ENCODE results near the gene MEAF6. TPM values are rescaled to one million over a fixed set of nuclear protein-coding genes. Genes with fewer than 3 reads are reported as not detected.

The MEAF6 gene
- total and polyA plus RNA-seq, 2 of the 8 experiments (the other 6 are each of a cell fraction or from before 2014, with no cell fraction given): 23.0 to 38.8 TPM

DNA sequence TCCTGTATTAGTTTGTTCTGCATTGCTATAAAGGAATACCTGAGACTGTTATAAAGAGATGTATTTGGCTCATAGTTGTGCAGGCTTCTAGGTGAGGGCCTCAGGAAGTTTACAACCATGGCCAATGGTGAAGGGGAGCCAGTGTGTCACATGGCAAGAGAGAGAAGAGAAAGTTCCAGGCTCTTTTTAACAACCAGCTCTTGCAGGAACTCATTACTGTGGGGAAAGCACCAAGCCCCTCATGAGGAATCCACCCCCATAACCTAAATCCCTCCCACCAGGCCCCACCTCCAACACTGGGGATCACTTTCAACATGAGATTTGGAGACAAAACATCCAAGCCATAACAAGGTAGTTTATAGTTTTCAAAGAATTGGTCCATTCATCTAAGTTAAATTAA lies 5.0 kb upstream of the MEAF6 start:
- no peak overlapping the region for H2BK120ac ChIP-seq (replicated peaks; ENCODE audit: low read depth, low read length)
- peaks cover 0 to 9% (median 4%) of the 10 kb centered on the region in 4 experiments; a peak in 3 of 7 replicates for H3K4me1 ChIP-seq (replicated peaks in 1 of 4; ENCODE audit: control insufficient read depth in 3 of 4, insufficient read depth in 4 of 4, low read length in 3 of 4)
- H3K27ac ChIP-seq (ENCODE audit: low read depth, low read length): no peak overlapping the region
- H3K14ac ChIP-seq (ENCODE audit: insufficient read length): no peak overlapping the region
- H2BK12ac ChIP-seq (ENCODE audit: low read depth, low read length): no peak overlapping the region
- no peaks in the 10 kb centered on the region for H3K27me3 ChIP-seq (replicated peaks in 1 of 4; ENCODE audit: control insufficient read depth in 3 of 4, extremely low read depth in 1 of 4, insufficient read depth in 3 of 4, low read length in 3 of 4)
- DNase-seq (ENCODE audit: low read depth in 1 of 2, low spot score in 2 of 2) (no peak), FAIRE-seq (no peak)
- H3K9me3 ChIP-seq (ENCODE audit: insufficient read depth in 2 of 2, low read depth in 1 of 2, low read length in 1 of 2): no peaks in the 10 kb centered on the region; a peak in 1 of 4 replicates
- H3K4me2 ChIP-seq (ENCODE audit: insufficient read depth in 1 of 2, low read depth in 2 of 2, low read length in 2 of 2): no peak overlapping the region
- H4K20me1 ChIP-seq (replicated peaks in 1 of 2; ENCODE audit: control insufficient read depth in 1 of 2, insufficient read depth in 2 of 2, low read length in 2 of 2): no peaks in the 10 kb centered on the region
- H3K18ac ChIP-seq (ENCODE audit: extremely low read depth, low read length): no peak overlapping the region
- ChIA-PET CTCF (ENCODE audit: partially characterized antibody) (no interaction called here), POLR2A (ENCODE audit: partially characterized antibody) (interaction anchor here (1.4 to 1.6 kb wide), 3 partner anchors 10 to 45 kb away, joined by 3 to 7 read pairs (median 4); partner anchors contain the start of gene ZC3H12A)
- H3K79me2 ChIP-seq (ENCODE audit: control insufficient read depth in 1 of 2, insufficient read depth in 2 of 2, low read length in 2 of 2): no peaks in the 10 kb centered on the region
- no peak overlapping the region for H3K56ac ChIP-seq (replicated peaks; ENCODE audit: insufficient read length, low read depth, low read length)
- H3K4ac ChIP-seq (replicated peaks; ENCODE audit: insufficient read length, low read depth, low read length): no peak overlapping the region
- no peaks in the 10 kb centered on the region for H3K79me1 ChIP-seq (ENCODE audit: low read depth, low read length)
- H4K5ac ChIP-seq (ENCODE audit: insufficient read length, low read depth, low read length): no peak overlapping the region
- H2AK5ac ChIP-seq (ENCODE audit: low read depth, low read length): no peak overlapping the region
- no peak overlapping the region for H3K23ac ChIP-seq (ENCODE audit: insufficient read length)
- H3K4me3 ChIP-seq (ENCODE audit: extremely low read depth in 1 of 4, insufficient read depth in 2 of 4, low read depth in 3 of 4, low read length in 4 of 4): no peak overlapping the region
- no peak overlapping the region for H2AFZ ChIP-seq (ENCODE audit: low read length)
- H3K23me2 ChIP-seq (ENCODE audit: low read depth, low read length): peaks cover 6% of the 10 kb centered on the region
- H4K8ac ChIP-seq (ENCODE audit: extremely low read depth, insufficient read depth, low read length): no peak overlapping the region
- no peak overlapping the region for H2BK15ac ChIP-seq (ENCODE audit: low read length)
- H2BK20ac ChIP-seq (ENCODE audit: low read length): no peak overlapping the region
- no peaks in the 10 kb centered on the region for H3K36me3 ChIP-seq (ENCODE audit: control insufficient read depth in 2 of 4, insufficient read depth in 4 of 4, low read length in 3 of 4)
- no peak overlapping the region for H4K91ac ChIP-seq (replicated peaks; ENCODE audit: insufficient read length, low read length)
- H2BK5ac ChIP-seq (ENCODE audit: low read depth, low read length): no peak overlapping the region
- no peak overlapping the region for H3K9ac ChIP-seq (replicated peaks in 1 of 4; ENCODE audit: extremely low read depth in 1 of 4, low read depth in 3 of 4, low read length in 3 of 4)
- TF ChIP-seq NRF1 (IDR thresholded peaks at IDR 0.05; ENCODE audit: low read depth, low read length): no peak
- no peak for TF ChIP-seq RFX5 (IDR thresholded peaks at IDR 0.05; ENCODE audit: borderline replicate concordance, low read depth, low read length)
- no peak for TF ChIP-seq TAF7 (optimal IDR thresholded peaks at IDR 0.05; ENCODE audit: borderline replicate concordance, low read depth, low read length)
- no peak for TF ChIP-seq SP1 (IDR thresholded peaks at IDR 0.05; ENCODE audit: low read depth, low read length)
- TF ChIP-seq GTF2F1 (IDR thresholded peaks at IDR 0.05; ENCODE audit: borderline replicate concordance, low read depth, low read length): no peak
- no peak for TF ChIP-seq FOSL1 (IDR thresholded peaks at IDR 0.05; ENCODE audit: insufficient read depth, low read depth, low read length)
- no peak for TF ChIP-seq NANOG (IDR thresholded peaks at IDR 0.05; ENCODE audit: insufficient read depth, low read depth, low read length, poor library complexity, severe bottlenecking)
